ENCODE results near the gene ZNF532.
"Not testable (repeated sequence)": the region's sequence is repeated elsewhere in the genome, so short reads cannot be mapped to it uniquely, and the experiment has no call there.

ZNF532 gene

GRCh38 chr18:59009846-59010245, 145.2 kb downstream of the ZNF532 start:
- no peak overlapping the region for H3K27ac Mint-ChIP-seq

DNA sequence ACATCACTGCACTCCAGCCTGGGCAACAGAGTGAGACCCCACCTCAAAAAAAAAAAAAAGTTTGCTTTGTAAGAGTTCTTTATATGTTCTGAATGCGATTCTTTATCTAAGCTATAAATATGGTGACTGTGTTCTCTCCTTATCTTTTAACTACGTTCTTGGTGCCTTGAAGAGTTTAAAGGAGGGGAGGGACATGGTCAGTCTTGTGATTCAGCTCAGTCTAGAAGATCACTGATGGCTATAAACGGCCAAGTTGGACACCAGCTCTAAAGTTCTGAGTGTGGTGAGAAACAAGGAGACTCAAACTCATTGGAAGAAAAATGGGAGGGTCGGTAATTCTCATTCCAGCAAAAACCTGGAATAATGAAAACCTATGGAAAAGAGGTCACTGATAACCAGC, 146.6 kb downstream of the ZNF532 start:
- CTCF ChIA-PET = no interaction called here
- H3K27ac Mint-ChIP-seq = no peak overlapping the region
- DNase-seq = no peak
- H3K27me3 Mint-ChIP-seq = peaks cover 21% of the 10 kb centered on the region
- H3K4me3 Mint-ChIP-seq = no peak overlapping the region
- H3K36me3 Mint-ChIP-seq = no peaks in the 10 kb centered on the region
- no peaks in the 10 kb centered on the region for H3K9me3 Mint-ChIP-seq
- H3K4me1 Mint-ChIP-seq = no peaks in the 10 kb centered on the region

More at GRCh38 chr18:59009846-59010245, 145.2 kb downstream of the ZNF532 start:
- H3K4me3 Mint-ChIP-seq = no peak overlapping the region
- CTCF ChIA-PET = no interaction called here
- H3K36me3 Mint-ChIP-seq = no peaks in the 10 kb centered on the region
- no peaks in the 10 kb centered on the region for H3K4me1 Mint-ChIP-seq
- no peaks in the 10 kb centered on the region for H3K9me3 Mint-ChIP-seq
- no peak for DNase-seq
- peaks cover 16% of the 10 kb centered on the region for H3K27me3 Mint-ChIP-seq

DNA sequence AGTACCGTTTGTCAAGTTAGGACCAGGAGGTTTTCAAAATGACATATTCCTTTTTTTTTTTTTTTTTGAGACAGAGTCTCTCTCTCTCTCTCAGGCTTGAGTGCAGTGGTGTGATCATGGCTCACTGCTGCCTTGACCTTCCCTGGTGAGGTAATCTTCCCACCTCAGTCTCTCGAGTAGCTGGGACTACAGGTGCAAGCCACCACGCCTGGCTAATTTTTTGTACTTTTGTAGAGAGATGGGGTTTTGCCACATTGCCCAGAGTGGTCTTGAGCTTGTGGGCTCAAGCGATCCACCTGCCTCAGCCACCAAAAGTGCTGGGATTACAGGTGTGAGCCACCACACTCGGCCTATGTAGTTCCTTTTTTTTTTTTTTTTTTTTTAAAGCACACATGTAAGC, 147.1 kb downstream of the ZNF532 start:
- Mint-ChIP-seq H3K4me3 (no peak overlapping the region), H3K4me1 (no peaks in the 10 kb centered on the region), H3K36me3 (no peaks in the 10 kb centered on the region), H3K27me3 (peaks cover 21% of the 10 kb centered on the region), H3K27ac (no peak overlapping the region), H3K9me3 (no peaks in the 10 kb centered on the region)
- DNase-seq = no peak
- CTCF ChIA-PET = no interaction called here

- Mint-ChIP-seq H3K4me1 (no peaks in the 10 kb centered on the region), H3K27ac (no peak overlapping the region), H3K27me3 (peaks cover 21% of the 10 kb centered on the region), H3K9me3 (peaks cover 2% of the 10 kb centered on the region), H3K36me3 (no peaks in the 10 kb centered on the region), H3K4me3 (no peak overlapping the region)
- CTCF ChIA-PET = no interaction called here
- no peak for DNase-seq
Observed at GRCh38 chr18:59012815-59013705, 148.4 kb downstream of the ZNF532 start.

- Mint-ChIP-seq H3K4me3 (no peak overlapping the region), H3K4me1 (no peaks in the 10 kb centered on the region)
- CTCF ChIA-PET = no interaction called here
Observed at GRCh38 chr18:59013744-59014143, 149.1 kb downstream of the ZNF532 start.

DNA sequence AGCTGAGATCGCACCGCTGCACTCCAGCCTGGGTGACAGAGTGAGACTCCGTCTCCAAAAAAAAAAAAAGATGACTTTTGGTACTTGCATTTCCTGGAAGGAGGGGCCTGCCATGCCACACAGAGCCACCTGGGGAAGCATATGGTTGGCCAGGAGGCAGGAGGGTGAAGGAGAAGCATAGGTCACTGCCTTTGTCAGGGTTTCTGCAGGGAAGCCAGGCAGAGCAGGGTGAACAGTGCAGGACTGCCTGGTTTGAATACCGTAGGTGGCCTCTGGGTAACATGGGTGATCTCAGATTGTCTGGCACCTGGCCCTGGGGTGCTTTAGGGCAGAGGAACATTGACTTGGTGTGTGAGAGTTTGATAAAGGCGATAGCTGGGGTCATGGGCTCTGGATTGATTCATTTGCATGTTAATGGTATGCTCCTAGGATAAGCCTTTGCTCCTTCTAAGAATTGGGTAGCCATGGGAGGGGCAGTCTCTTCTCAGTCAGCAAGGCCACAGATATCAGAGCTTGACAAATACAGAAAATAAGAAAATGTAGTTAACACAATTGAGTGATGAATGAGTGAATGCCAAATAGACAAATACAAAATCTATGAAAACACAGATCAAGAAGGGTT, 151.0 kb downstream of the ZNF532 start:
- CTCF ChIA-PET = no interaction called here
- Mint-ChIP-seq H3K27me3 (peaks cover 17% of the 10 kb centered on the region), H3K9me3 (peaks cover 2% of the 10 kb centered on the region), H3K4me3 (no peak overlapping the region), H3K27ac (no peak overlapping the region), H3K4me1 (no peaks in the 10 kb centered on the region), H3K36me3 (no peaks in the 10 kb centered on the region)
- DNase-seq = no peak

More at GRCh38 chr18:59013744-59014143, 149.1 kb downstream of the ZNF532 start:
- H3K36me3 Mint-ChIP-seq = no peaks in the 10 kb centered on the region
- H3K27me3 Mint-ChIP-seq = peaks cover 21% of the 10 kb centered on the region
- H3K27ac Mint-ChIP-seq = no peak overlapping the region
- peaks cover 2% of the 10 kb centered on the region for H3K9me3 Mint-ChIP-seq
- no peak for DNase-seq

DNA sequence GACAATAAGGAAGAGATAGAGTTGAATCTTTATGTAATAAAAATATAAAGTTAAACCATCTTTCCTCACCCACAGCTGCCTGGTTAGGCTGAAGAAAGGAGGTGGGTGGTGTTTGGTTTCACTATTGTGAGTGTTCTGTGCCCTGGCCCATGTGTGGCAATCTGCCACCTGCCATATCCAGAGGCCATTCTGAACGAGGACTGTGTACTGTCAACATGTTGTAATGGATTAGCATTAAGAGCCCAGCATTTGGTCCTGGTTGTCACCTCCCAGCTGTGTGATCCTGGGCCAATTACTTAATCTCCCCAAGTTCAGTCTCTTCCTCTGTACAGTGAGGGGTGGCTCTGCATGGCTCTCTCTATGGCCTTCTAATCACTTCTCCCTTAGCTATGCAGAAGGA, 156.8 kb downstream of the ZNF532 start:
- H3K4me3 Mint-ChIP-seq = no peak overlapping the region
- H3K9me3 Mint-ChIP-seq = peaks cover 2% of the 10 kb centered on the region
- peaks cover 8% of the 10 kb centered on the region for H3K27me3 Mint-ChIP-seq
- DNase-seq = no peak
- CTCF ChIA-PET = interaction anchor here (1.4 kb wide), 1 partner anchor 49 kb away, joined by 3 read pairs; no protein-coding TSS in a partner anchor
- H3K27ac Mint-ChIP-seq = no peak overlapping the region
- H3K36me3 Mint-ChIP-seq = no peaks in the 10 kb centered on the region
- H3K4me1 Mint-ChIP-seq = no peaks in the 10 kb centered on the region

- no peaks in the 10 kb centered on the region for H3K4me1 Mint-ChIP-seq
- no peaks in the 10 kb centered on the region for H3K36me3 Mint-ChIP-seq
- CTCF ChIA-PET = no interaction called here
- H3K27ac Mint-ChIP-seq = no peak overlapping the region
- H3K27me3 Mint-ChIP-seq = peaks cover 8% of the 10 kb centered on the region
- no peak for DNase-seq
- no peak overlapping the region for H3K4me3 Mint-ChIP-seq
- H3K9me3 Mint-ChIP-seq = no peaks in the 10 kb centered on the region
Observed at GRCh38 chr18:59022167-59022945, 157.7 kb downstream of the ZNF532 start.

DNA sequence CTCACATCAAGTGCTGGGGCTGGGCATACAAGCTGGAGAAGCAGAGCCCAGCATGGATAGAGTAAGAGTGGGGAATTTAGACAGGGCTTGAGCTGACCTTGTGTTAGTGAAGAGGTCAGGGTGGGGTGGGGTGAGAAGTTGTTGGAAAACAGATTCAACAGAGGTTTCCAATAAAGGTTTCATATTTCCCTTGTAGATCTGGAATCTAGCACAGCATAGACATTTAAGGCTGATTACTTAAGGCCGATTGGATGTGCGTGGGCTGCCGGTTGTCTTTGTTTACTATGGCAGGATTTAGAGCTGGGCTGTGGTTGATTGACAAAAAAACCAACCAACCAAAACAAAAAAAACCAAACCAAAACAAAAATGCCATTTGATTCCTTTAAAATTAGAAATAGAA, 160.2 kb downstream of the ZNF532 start:
- no peak overlapping the region for H3K4me3 Mint-ChIP-seq
- H3K4me1 Mint-ChIP-seq = no peaks in the 10 kb centered on the region
- H3K27ac Mint-ChIP-seq = no peak overlapping the region
- no peaks in the 10 kb centered on the region for H3K36me3 Mint-ChIP-seq
- DNase-seq = no peak
- CTCF ChIA-PET = no interaction called here
- H3K9me3 Mint-ChIP-seq = no peaks in the 10 kb centered on the region
- peaks cover 11% of the 10 kb centered on the region for H3K27me3 Mint-ChIP-seq

GRCh38 chr18:59025532-59025931, 160.9 kb downstream of the ZNF532 start:
- H3K9me3 Mint-ChIP-seq, H3K4me3 Mint-ChIP-seq, DNase-seq, H3K36me3 Mint-ChIP-seq, H3K27ac Mint-ChIP-seq, CTCF ChIA-PET, H3K4me1 Mint-ChIP-seq: not testable (repeated sequence)
- H3K27me3 Mint-ChIP-seq = peaks cover 11% of the 10 kb centered on the region

- CTCF ChIA-PET = no interaction called here
- DNase-seq = no peak
- H3K27ac Mint-ChIP-seq = no peak overlapping the region
Observed at GRCh38 chr18:59026364-59026763, 161.7 kb downstream of the ZNF532 start.

GRCh38 chr18:59026831-59027410, 162.2 kb downstream of the ZNF532 start:
- H3K36me3 Mint-ChIP-seq = no peaks in the 10 kb centered on the region
- DNase-seq = no peak
- CTCF ChIA-PET = no interaction called here
- no peak overlapping the region for H3K27ac Mint-ChIP-seq
- no peaks in the 10 kb centered on the region for H3K4me1 Mint-ChIP-seq
- no peak overlapping the region for H3K4me3 Mint-ChIP-seq
- H3K9me3 Mint-ChIP-seq = no peaks in the 10 kb centered on the region
- peaks cover 11% of the 10 kb centered on the region for H3K27me3 Mint-ChIP-seq

More at GRCh38 chr18:59026364-59026763, 161.7 kb downstream of the ZNF532 start:
- no peaks in the 10 kb centered on the region for H3K9me3 Mint-ChIP-seq
- H3K36me3 Mint-ChIP-seq = no peaks in the 10 kb centered on the region
- no peak overlapping the region for H3K4me3 Mint-ChIP-seq
- H3K4me1 Mint-ChIP-seq = no peaks in the 10 kb centered on the region
- peaks cover 11% of the 10 kb centered on the region for H3K27me3 Mint-ChIP-seq

- DNase-seq = no peak
- Mint-ChIP-seq H3K9me3 (no peaks in the 10 kb centered on the region), H3K4me3 (no peak overlapping the region), H3K4me1 (no peaks in the 10 kb centered on the region), H3K36me3 (no peaks in the 10 kb centered on the region), H3K27me3 (peaks cover 4% of the 10 kb centered on the region), H3K27ac (no peak overlapping the region)
- CTCF ChIA-PET = no interaction called here
Observed at GRCh38 chr18:59029663-59030429, 165.2 kb downstream of the ZNF532 start.

- Mint-ChIP-seq H3K4me3 (no peak overlapping the region), H3K4me1 (no peaks in the 10 kb centered on the region), H3K36me3 (no peaks in the 10 kb centered on the region), H3K27ac (no peak overlapping the region), H3K27me3 (peaks cover 9% of the 10 kb centered on the region), H3K9me3 (no peaks in the 10 kb centered on the region)
- no peak for DNase-seq
- CTCF ChIA-PET = no interaction called here
Observed at GRCh38 chr18:59032308-59032707, 167.6 kb downstream of the ZNF532 start.
